ENCODE results near the gene ZMIZ1. TPM values are rescaled to one million over a fixed set of nuclear protein-coding genes. Genes with fewer than 3 reads are reported as not detected.

ZMIZ1 gene
- total RNA-seq, 1 donor from 2014 or later = 80.4 TPM

- DNase-seq (ENCODE audit: low spot score) = no peak
- Mint-ChIP-seq H3K27me3 (ENCODE audit: low read depth) (no peaks in the 10 kb centered on the region), H3K9me3 (no peaks in the 10 kb centered on the region), H3K27ac (no peak overlapping the region), H3K36me3 (ENCODE audit: low read depth) (no peaks in the 10 kb centered on the region), H3K4me3 (ENCODE audit: low read depth) (no peak overlapping the region), H3K4me1 (ENCODE audit: low read depth) (peaks cover under 1% of the 10 kb centered on the region)
- intact Hi-C loops (cut with micrococcal nuclease) = no loop called here
Measured at GRCh38 chr10:79185796-79186374, 117.1 kb downstream of the ZMIZ1 start.

GRCh38 chr10:79186486-79187120, 117.8 kb downstream of the ZMIZ1 start:
- H3K4me3 Mint-ChIP-seq (ENCODE audit: low read depth) = no peak overlapping the region
- no peaks in the 10 kb centered on the region for H3K27me3 Mint-ChIP-seq (ENCODE audit: low read depth)
- no peaks in the 10 kb centered on the region for H3K4me1 Mint-ChIP-seq (ENCODE audit: low read depth)
- no peaks in the 10 kb centered on the region for H3K36me3 Mint-ChIP-seq (ENCODE audit: low read depth)
- DNase-seq (ENCODE audit: low spot score) = no peak
- intact Hi-C loops (cut with micrococcal nuclease) = no loop called here
- no peak overlapping the region for H3K27ac Mint-ChIP-seq
- no peaks in the 10 kb centered on the region for H3K9me3 Mint-ChIP-seq

GRCh38 chr10:79187121-79187940, 118.6 kb downstream of the ZMIZ1 start:
- intact Hi-C loops (cut with micrococcal nuclease) = no loop called here
- Mint-ChIP-seq H3K4me1 (ENCODE audit: low read depth) (no peaks in the 10 kb centered on the region), H3K4me3 (ENCODE audit: low read depth) (no peak overlapping the region), H3K27me3 (ENCODE audit: low read depth) (no peaks in the 10 kb centered on the region), H3K27ac (no peak overlapping the region), H3K36me3 (ENCODE audit: low read depth) (no peaks in the 10 kb centered on the region), H3K9me3 (no peaks in the 10 kb centered on the region)
- no peak for DNase-seq (ENCODE audit: low spot score)

GRCh38 chr10:79188154-79188965, 119.6 kb downstream of the ZMIZ1 start:
- Mint-ChIP-seq H3K27ac (no peak overlapping the region), H3K36me3 (ENCODE audit: low read depth) (no peaks in the 10 kb centered on the region), H3K9me3 (no peaks in the 10 kb centered on the region), H3K4me1 (ENCODE audit: low read depth) (no peaks in the 10 kb centered on the region), H3K4me3 (ENCODE audit: low read depth) (no peak overlapping the region), H3K27me3 (ENCODE audit: low read depth) (no peaks in the 10 kb centered on the region)
- DNase-seq (ENCODE audit: low spot score) = no peak
- intact Hi-C loops (cut with micrococcal nuclease) = no loop called here

GRCh38 chr10:79189181-79189580, 120.4 kb downstream of the ZMIZ1 start:
- H3K4me1 Mint-ChIP-seq (ENCODE audit: low read depth) = no peaks in the 10 kb centered on the region
- no peak overlapping the region for H3K4me3 Mint-ChIP-seq (ENCODE audit: low read depth)
- H3K36me3 Mint-ChIP-seq (ENCODE audit: low read depth) = no peaks in the 10 kb centered on the region
- no peaks in the 10 kb centered on the region for H3K27me3 Mint-ChIP-seq (ENCODE audit: low read depth)
- no peak overlapping the region for H3K27ac Mint-ChIP-seq
- intact Hi-C loops (cut with micrococcal nuclease) = no loop called here
- no peak for DNase-seq (ENCODE audit: low spot score)
- H3K9me3 Mint-ChIP-seq = no peaks in the 10 kb centered on the region

GRCh38 chr10:79189853-79190435, 121.2 kb downstream of the ZMIZ1 start:
- Mint-ChIP-seq H3K36me3 (ENCODE audit: low read depth) (no peaks in the 10 kb centered on the region), H3K27ac (no peak overlapping the region), H3K27me3 (ENCODE audit: low read depth) (no peaks in the 10 kb centered on the region), H3K4me1 (ENCODE audit: low read depth) (no peaks in the 10 kb centered on the region), H3K9me3 (no peaks in the 10 kb centered on the region), H3K4me3 (ENCODE audit: low read depth) (no peak overlapping the region)
- intact Hi-C loops (cut with micrococcal nuclease) = loop anchor here (10.0 kb wide), 3 partner anchors 115 to 765 kb away; no protein-coding TSS in a partner anchor
- no peak for DNase-seq (ENCODE audit: low spot score)

- no peaks in the 10 kb centered on the region for H3K27me3 Mint-ChIP-seq (ENCODE audit: low read depth)
- H3K36me3 Mint-ChIP-seq (ENCODE audit: low read depth) = no peaks in the 10 kb centered on the region
- no peak for DNase-seq (ENCODE audit: low spot score)
- no peak overlapping the region for H3K4me3 Mint-ChIP-seq (ENCODE audit: low read depth)
- peaks cover under 1% of the 10 kb centered on the region for H3K4me1 Mint-ChIP-seq (ENCODE audit: low read depth)
- H3K27ac Mint-ChIP-seq = no peak overlapping the region
- intact Hi-C loops (cut with micrococcal nuclease) = loop anchor here (10.0 kb wide), 3 partner anchors 116 to 766 kb away; no protein-coding TSS in a partner anchor
- no peaks in the 10 kb centered on the region for H3K9me3 Mint-ChIP-seq
Measured at GRCh38 chr10:79190740-79191261, 122.0 kb downstream of the ZMIZ1 start.

- Mint-ChIP-seq H3K4me1 (ENCODE audit: low read depth) (peaks cover 3% of the 10 kb centered on the region), H3K9me3 (no peaks in the 10 kb centered on the region), H3K4me3 (ENCODE audit: low read depth) (no peak overlapping the region), H3K27ac (no peak overlapping the region), H3K27me3 (ENCODE audit: low read depth) (no peaks in the 10 kb centered on the region), H3K36me3 (ENCODE audit: low read depth) (no peaks in the 10 kb centered on the region)
- DNase-seq (ENCODE audit: low spot score) = no peak
- intact Hi-C loops (cut with micrococcal nuclease) = loop anchor here (10.0 kb wide), 3 partner anchors 117 to 767 kb away; no protein-coding TSS in a partner anchor
Measured at GRCh38 chr10:79191951-79192676, 123.3 kb downstream of the ZMIZ1 start.

GRCh38 chr10:79192677-79193003, 123.9 kb downstream of the ZMIZ1 start:
- DNase-seq (ENCODE audit: low spot score) = no peak
- Mint-ChIP-seq H3K36me3 (ENCODE audit: low read depth) (no peaks in the 10 kb centered on the region), H3K4me1 (ENCODE audit: low read depth) (peaks cover 3% of the 10 kb centered on the region), H3K4me3 (ENCODE audit: low read depth) (no peak overlapping the region), H3K27ac (no peak overlapping the region), H3K9me3 (no peaks in the 10 kb centered on the region), H3K27me3 (ENCODE audit: low read depth) (no peaks in the 10 kb centered on the region)
- intact Hi-C loops (cut with micrococcal nuclease) = loop anchor here (10.0 kb wide), 3 partner anchors 118 to 768 kb away; no protein-coding TSS in a partner anchor

GRCh38 chr10:79193694-79194382, 125.1 kb downstream of the ZMIZ1 start:
- H3K9me3 Mint-ChIP-seq = no peaks in the 10 kb centered on the region
- no peak overlapping the region for H3K27ac Mint-ChIP-seq
- intact Hi-C loops (cut with micrococcal nuclease) = loop anchor here (2.0 to 10.0 kb wide), 4 partner anchors 119 to 769 kb away; no protein-coding TSS in a partner anchor

More at GRCh38 chr10:79193694-79194382, 125.1 kb downstream of the ZMIZ1 start:
- DNase-seq (ENCODE audit: low spot score) = no peak
- H3K27me3 Mint-ChIP-seq (ENCODE audit: low read depth) = no peaks in the 10 kb centered on the region
- peaks cover 3% of the 10 kb centered on the region for H3K4me1 Mint-ChIP-seq (ENCODE audit: low read depth)
- no peak overlapping the region for H3K4me3 Mint-ChIP-seq (ENCODE audit: low read depth)
- H3K36me3 Mint-ChIP-seq (ENCODE audit: low read depth) = no peaks in the 10 kb centered on the region
